ENCODE results near the gene CREB1. TPM values are rescaled to one million over a fixed set of nuclear protein-coding genes. Genes with fewer than 3 reads are reported as not detected.
"Not testable (repeated sequence)": the region's sequence is repeated elsewhere in the genome, so short reads cannot be mapped to it uniquely, and the experiment has no call there.

The CREB1 gene
- total and polyA plus RNA-seq, 9 donors = 16.6 to 41.4 (median 30.9) TPM

DNA sequence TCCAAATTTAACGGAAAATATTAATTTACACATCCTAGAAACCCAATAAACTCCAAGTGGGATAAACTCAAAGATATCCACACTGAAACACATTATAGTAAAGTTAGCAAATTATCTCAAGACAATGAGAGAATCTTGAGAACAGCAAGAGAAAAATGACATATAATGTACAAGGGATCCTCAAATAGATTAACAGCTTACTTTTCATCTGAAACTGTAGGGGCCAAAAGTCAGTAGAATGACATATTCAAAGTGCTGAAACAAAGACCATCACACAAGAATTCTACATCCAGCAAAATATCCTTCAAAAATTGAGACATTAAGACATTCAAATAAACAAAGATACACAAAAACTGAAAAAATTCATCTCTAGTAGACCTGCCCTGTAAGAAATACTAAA is 114.1 kb downstream of the CREB1 start:
- no peaks in the 10 kb centered on the region for H3K36me3 ChIP-seq (ENCODE audit: control insufficient read depth, insufficient read depth, low read length)
- no peak overlapping the region for H3K27ac ChIP-seq (ENCODE audit: low read length)
- DNase-seq = no peak
- H3K27me3 ChIP-seq (ENCODE audit: control insufficient read depth, insufficient read depth, low read length) = no peaks in the 10 kb centered on the region
- H3K9me3 ChIP-seq (replicated peaks; ENCODE audit: control insufficient read depth, low read depth, low read length) = no peaks in the 10 kb centered on the region
- no peak overlapping the region for H3K4me3 ChIP-seq (ENCODE audit: low read length)
- no peaks in the 10 kb centered on the region for H3K4me1 ChIP-seq (ENCODE audit: control insufficient read depth, insufficient read depth, low read length)
- WGBS (ENCODE audit: insufficient coverage) = no CpG with 5 or more reads among the region's 1 CpG

DNA sequence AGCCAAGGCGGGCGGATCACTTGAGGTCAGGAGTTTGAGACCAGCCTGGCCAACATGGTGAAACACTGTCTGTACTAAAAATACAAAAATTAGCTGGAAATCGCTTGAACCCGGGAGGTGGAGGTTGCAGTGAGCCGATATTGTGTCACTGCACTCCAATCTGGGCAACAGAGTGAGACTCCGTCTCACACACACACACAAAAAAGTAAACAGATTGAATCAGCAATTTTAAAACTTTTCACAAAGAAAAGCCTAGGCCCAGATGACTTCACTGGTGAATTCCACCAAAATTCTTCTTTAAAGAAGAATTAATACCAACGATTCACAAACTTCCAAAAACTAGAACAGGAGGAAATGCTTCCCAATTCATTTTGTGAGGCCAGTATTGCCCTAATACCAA is 116.8 kb downstream of the CREB1 start:
- DNase-seq; H3K9me3 ChIP-seq (replicated peaks; ENCODE audit: control insufficient read depth, low read depth, low read length); H3K36me3 ChIP-seq (ENCODE audit: control insufficient read depth, insufficient read depth, low read length); H3K27ac ChIP-seq (ENCODE audit: low read length); H3K4me3 ChIP-seq (ENCODE audit: low read length); H3K27me3 ChIP-seq (ENCODE audit: control insufficient read depth, insufficient read depth, low read length); H3K4me1 ChIP-seq (ENCODE audit: control insufficient read depth, insufficient read depth, low read length): not testable (repeated sequence)
- 72% methylated on average over 4 of the region's 7 CpGs for WGBS (ENCODE audit: insufficient coverage)

Other genes starting within 250 kb of the CREB1 start
- 15.9 TPM for gene METTL21A, start 95.4 kb downstream of the CREB1 start, total RNA-seq
- gene METTL21A, start 95.4 kb downstream of the CREB1 start, polyA plus RNA-seq (ENCODE audit: insufficient read depth in 1 of 8, insufficient read length in 8 of 8, low replicate concordance in 1 of 8) = 10 to 100 TPM; 14.1 to 20.3 (median 16.8) TPM
- 5.6 TPM for gene CCNYL1, start 181.7 kb downstream of the CREB1 start, total RNA-seq
- 10 to 100 TPM in 6 of 8 donors, 1 to 10 TPM in 2; 8.8 to 17.1 (median 11.0) TPM for gene CCNYL1, start 181.7 kb downstream of the CREB1 start, polyA plus RNA-seq (ENCODE audit: insufficient read depth in 1 of 8, insufficient read length in 8 of 8, low replicate concordance in 1 of 8)
- gene FZD5, start 239.9 kb downstream of the CREB1 start, total RNA-seq = 1.3 TPM
- 1 to 10 TPM in 7 of 8 donors, under 1 TPM in 1; 0.97 to 3.2 (median 1.8) TPM for gene FZD5, start 239.9 kb downstream of the CREB1 start, polyA plus RNA-seq (ENCODE audit: insufficient read depth in 1 of 8, insufficient read length in 8 of 8, low replicate concordance in 1 of 8)

All from muscle of leg (tissue), 11 donors.